Stimulated activated CD4-positive, alpha-beta T cell treated with anti-CD3 and anti-CD28 coated beads, TNF-alpha, amount 100 ng/mL, for 24 hours (primary cell): ENCODE measurements around the gene APOL5.
"Not testable (repeated sequence)": the region's sequence is repeated elsewhere in the genome, so short reads cannot be mapped to it uniquely, and the experiment has no call there.

Experiments
- DNase-seq, 3 experiments: peaks; one replicate each; pipeline ENCODE4 v3.0.0-alpha.2; 2020; ENCODE audit warnings: low read depth in 3 of 3

Gene APOL5

GRCh38 chr22:35708917-35709316 lies 8.8 kb upstream of the APOL5 start:
- DNase-seq = no peak

GRCh38 chr22:35711336-35711735 lies 6.3 kb upstream of the APOL5 start:
- no peak for DNase-seq

GRCh38 chr22:35712672-35713071 lies 5.0 kb upstream of the APOL5 start:
- DNase-seq = no peak

DNA sequence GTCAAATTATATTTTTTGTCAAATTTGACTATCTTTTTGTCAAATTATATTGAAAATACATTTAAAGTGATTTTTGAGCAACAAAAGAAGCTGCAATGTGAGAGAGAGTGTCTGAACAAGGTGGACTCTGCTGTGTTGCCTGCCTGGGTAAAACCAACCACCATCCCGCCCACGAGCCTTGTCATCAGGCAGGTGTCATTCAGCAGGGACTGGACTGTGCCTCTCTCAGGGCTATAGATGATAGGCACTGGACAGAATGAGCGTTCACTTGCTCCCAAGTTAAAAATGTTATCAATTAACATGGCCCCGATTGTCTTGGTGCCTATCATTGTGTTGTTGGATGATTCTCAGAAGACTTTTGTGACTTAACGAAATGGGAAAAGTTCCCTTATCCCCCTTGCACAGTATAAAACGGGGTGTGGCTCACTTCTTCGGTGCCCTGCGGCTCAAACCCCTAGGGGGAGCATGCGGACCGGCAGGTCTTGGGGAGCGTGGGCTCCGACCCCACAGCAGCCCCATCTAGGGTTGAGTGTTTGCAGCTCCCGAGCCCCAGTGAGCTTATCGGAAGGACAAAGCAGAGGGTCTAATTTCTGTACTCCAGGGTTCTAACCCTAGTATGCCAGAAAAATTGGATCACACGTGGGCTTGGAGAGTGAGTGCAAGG lies 1.7 kb downstream of the APOL5 start:
- DNase-seq = no peak

DNA sequence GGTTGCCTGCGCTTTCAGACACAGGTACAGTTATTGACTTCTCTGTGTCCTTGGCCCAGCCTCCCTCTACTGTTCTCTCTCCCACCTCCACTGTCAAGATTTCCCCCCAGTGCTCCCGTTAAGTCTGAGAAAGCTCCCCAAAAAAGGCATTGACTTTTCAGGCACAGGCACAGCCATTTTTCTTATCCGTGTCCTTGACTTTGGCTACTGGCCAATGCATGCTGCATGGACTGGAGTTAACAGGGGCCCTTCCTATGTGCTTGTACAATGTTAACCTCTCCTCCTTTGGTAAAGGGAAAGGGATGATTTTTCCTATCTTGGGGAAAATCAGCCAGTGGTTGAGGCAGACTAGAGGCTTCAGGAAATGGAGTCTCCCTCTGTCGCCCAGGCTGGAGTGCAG lies 4.3 kb downstream of the APOL5 start:
- DNase-seq = no peak

DNA sequence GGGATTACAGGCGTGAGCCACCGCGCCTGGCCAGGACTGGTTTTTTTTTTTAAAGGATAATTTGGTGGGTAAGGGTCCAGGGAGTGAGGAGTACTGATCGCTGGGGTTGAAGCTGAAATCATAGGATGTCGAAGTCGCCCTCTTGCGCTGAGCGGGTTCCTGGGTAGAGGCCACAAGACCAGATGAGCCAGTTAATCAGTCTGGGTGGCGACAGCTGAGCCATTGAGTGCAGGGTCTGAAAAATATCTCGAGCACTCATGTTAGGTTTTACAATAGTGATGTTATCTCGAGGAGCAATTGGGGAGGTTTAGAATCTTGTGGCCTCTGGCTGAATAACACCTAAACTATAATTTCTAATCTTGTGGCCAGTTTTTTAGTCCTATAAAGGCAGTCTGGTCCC lies 7.8 kb downstream of the APOL5 start:
- DNase-seq = no peak

- no peak for DNase-seq
Measured at GRCh38 chr22:35726398-35726797, 8.7 kb downstream of the APOL5 start.

- DNase-seq = no peak
Measured at GRCh38 chr22:35726933-35727332, 9.3 kb downstream of the APOL5 start.

DNA sequence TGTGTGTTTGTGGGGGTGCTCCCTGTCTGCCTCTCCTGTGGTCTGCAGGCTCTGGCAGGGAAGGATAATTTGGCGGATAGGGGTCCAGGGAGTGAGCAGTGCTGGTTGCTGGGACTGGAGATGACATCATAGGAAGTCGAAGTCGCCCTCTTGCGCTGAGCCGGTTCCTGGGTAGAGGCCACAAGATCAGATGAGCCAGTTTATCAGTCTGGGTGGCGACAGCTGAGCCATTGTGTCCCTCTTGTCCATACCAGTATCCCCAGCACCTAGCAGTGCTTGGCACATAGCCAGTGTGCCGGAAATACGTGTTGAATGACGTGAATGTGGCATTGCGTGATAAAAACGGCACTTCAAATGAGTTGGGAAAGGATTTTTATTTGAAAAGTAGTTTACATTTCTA lies 9.8 kb downstream of the APOL5 start:
- no peak for DNase-seq

- no peak for DNase-seq
Measured at GRCh38 chr22:35728639-35729308, 11.1 kb downstream of the APOL5 start.

DNA sequence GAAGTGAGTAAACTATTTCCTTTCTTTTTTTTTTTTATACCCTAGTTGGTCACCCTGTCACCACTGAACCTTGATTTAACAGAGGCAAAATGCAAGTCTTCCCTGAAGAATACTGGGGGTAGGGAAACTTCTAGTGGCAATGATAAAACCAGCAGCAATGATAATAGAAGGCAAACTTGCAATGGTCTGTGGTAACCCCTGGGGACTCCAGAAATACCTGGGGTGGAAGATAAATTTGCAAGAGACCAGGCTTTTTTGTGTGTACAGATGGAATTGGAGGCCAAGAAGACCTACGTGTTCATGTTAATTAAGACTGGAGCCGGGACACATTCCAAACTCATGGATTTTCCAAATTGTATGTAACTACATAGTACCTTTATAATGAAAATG lies 11.6 kb downstream of the APOL5 start:
- no peak for DNase-seq

DNA sequence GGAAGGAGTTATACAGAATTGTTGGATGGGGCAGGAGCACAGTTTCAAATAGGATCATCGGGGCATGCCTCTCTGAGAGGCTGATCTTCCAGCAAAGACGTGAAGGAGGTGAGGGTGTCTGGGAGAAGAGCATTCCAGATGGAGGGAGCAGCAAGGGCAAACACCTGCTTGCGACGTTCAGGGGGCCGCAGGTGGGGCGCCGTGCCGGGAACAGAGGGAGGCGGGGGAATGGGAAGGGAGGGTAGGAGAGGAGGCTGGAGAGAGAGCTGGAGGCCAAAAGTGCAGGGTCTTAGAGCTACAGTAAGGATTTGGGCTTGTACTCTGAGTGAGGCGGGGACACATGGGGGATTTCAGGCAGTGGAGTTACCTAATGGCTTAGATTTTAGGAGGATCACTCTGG lies 13.6 kb downstream of the APOL5 start:
- DNase-seq = no peak

GRCh38 chr22:35732116-35732515 lies 14.4 kb downstream of the APOL5 start:
- DNase-seq = no peak

GRCh38 chr22:35733036-35733435 lies 15.4 kb downstream of the APOL5 start:
- no peak for DNase-seq

GRCh38 chr22:35733791-35734516 lies 16.3 kb downstream of the APOL5 start:
- no peak for DNase-seq

DNA sequence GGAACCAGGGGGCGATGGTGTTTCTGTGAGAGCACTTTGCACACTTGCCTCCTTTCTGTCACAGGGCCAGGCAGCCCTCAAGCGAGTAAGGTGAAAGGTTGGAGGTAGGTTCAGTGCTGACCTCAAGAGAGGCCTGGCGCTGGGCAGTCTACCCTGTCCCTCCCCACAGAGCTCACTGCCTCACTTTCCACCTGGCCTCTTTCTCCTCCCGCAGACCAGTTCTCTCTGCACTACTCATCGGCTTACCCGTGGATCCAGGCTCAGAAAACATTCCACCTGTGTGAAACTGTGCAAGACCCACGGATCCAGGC lies 16.8 kb downstream of the APOL5 start:
- no peak for DNase-seq

- DNase-seq = no peak
Measured at GRCh38 chr22:35735542-35735941, 17.9 kb downstream of the APOL5 start.

DNA sequence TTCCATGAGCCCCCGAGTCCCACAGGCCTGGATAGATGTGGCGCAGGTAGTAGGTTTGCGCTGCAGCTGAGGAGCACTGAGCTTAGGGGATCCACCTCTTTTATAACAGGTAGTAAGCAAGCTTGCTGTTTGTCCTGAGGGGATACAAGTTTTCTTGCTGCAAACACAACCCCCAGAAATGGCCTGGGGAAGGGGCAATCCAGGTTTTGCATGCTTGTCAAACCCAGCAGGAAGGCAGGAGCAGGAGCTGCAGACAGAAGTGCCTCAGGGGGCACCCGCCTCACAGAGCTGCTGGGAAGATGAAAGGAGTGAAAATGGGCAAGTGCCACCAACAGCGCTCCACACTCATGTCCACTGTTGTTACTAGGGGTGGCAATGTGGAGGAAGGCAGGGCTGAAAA lies 18.5 kb downstream of the APOL5 start:
- no peak for DNase-seq

DNA sequence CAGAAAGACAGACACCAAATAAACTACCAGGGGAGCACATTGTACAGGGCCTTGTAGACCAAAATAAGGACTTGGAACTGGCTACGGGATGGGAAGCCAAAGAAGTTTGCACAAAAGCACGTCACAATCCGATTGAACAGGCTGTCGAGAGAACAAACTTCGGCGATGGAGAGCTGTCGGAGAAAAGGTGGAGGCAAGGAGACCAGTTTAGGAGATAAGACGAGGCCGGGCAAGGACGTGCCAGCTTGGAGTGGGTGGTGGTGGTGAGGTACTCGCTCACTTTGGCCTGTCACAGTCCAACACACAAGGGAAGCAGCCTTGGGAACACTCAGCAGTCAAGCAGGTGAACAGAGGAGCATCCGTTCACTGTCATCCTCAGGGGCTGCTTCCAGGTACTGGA lies 19.0 kb downstream of the APOL5 start:
- DNase-seq = no peak

DNA sequence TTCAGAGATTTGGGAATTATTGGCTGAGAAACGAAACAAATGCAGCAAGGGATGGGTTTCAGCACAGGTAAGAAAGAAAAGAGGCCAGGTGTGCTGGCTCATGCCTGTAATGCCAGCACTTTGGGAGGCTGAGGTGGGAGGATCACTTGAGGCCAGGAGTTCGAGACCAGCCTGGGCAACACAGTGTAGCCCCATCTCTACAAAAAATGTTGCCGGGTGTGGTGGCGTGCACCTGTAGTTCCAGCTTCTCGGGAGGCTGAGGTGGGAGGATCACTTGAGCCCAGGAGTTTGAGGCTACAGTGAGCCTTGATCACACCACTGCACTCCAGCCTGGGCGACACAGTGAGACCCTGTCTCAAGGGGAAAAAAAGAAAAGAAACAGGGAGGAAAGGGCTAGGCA lies 20.2 kb downstream of the APOL5 start:
- DNase-seq = not testable (repeated sequence)

DNA sequence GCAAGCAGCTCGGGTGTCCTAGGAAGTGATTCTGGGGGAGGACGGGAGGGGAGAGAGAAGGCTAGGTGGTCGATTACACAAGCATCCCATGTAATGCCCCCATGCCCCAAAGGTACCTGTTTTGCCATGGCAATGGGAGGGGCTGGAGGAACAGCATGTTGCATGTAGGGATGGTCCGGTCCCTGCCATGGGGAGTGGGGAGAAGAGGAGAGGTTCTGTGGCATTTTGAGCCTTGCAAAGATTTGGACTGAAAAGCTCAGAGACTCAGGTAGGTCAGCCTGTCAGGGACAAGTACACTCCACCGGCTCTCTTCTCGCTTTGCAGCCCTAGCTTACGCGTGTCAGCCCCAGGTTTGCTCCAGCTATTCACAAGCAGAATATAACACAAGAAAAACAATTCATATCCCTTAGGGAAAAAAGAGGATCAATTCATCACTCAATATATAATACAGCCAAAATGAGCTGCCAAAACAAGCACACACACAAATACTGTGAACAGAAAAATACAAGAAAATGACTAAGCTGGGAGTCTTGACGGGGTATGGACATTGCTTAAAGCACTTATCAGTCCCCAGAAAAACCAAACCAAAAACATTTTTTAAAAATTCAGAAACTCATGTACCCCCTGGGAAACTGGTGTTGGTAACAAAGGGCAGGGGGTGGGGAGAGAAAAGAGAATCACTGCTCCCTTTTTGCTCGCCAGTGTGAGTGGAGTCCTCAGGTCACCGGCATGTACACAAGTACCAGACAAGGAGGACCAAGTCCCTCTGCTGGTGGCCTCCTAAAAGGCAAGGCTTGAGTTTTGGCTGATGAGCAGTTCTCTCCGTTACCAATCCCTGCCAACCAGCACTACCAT lies 21.6 kb downstream of the APOL5 start:
- no peak for DNase-seq

DNA sequence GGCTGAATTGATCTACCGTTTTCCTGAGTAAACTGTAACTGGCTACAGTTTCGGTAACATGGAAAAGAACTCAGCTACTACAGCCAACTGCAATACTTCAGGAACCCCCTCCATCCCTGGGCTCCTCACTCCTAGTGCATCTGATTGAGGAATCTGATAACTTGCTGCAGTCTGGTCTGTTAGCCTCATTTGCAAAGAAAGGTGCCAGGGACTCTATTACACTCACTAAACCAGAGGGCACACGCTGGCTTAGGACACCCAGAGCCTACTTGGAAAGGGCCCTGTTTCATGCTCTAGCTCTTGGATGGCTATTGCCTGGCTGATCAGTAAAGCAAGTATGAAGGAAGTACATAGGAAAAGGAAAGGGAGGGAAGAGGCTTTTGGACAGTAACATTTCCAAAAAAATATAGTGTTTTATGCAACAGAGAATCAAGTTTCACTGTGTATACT lies 22.3 kb downstream of the APOL5 start:
- DNase-seq = no peak
